Urothelium cell line (cell line): ENCODE measurements around the gene SH2B3.
"Not testable (repeated sequence)": the region's sequence is repeated elsewhere in the genome, so short reads cannot be mapped to it uniquely, and the experiment has no call there.

Source experiments
- DNase-seq: peaks from one replicate; pipeline ENCODE4 v3.0.0; 2011; ENCODE audit warnings: low spot score, mixed read lengths
- FAIRE-seq: peaks from 2 replicates; lab custom pipeline; 2011; peaks lifted over from hg19 to GRCh38; lab: Jason Lieb, UNC

SH2B3 gene

DNA sequence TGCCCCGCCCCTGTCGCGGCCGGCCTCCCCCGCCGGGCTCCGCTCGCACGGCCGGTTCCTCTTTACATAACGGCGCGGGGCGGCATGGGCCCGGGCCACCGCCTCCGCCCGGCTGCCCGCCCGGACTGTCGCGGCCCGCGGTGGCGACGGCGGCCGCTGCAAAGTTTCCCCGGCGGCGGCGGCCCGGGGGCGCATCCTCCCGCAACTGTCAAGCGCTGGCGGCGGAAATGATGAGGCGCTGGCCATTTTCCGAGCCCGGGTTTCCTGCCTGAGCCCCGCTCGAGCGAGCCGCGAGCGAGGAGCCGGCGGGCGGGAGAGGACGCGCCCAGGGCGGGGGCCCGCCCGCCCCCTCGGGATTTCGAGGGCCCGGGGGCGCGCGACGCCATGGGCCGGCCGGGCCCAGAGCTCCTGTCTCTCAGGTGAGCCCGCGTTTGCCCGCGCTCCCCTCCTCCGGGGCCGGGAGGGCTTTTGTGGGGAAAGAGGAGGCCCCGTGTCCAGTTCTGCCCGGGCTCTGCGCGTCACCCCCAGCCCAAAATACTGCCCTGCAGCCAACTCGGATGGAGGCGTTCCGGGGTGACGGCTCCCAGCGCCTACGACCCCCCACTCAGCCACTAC lies at the start of gene SH2B3:
Gene SH2B3, plus strand, starts transcription at position 65 of the 615 bp plus-strand sequence. CDS start 12,223 bp downstream, outside the sequence.
- FAIRE-seq: no peak
- no peak for DNase-seq

DNA sequence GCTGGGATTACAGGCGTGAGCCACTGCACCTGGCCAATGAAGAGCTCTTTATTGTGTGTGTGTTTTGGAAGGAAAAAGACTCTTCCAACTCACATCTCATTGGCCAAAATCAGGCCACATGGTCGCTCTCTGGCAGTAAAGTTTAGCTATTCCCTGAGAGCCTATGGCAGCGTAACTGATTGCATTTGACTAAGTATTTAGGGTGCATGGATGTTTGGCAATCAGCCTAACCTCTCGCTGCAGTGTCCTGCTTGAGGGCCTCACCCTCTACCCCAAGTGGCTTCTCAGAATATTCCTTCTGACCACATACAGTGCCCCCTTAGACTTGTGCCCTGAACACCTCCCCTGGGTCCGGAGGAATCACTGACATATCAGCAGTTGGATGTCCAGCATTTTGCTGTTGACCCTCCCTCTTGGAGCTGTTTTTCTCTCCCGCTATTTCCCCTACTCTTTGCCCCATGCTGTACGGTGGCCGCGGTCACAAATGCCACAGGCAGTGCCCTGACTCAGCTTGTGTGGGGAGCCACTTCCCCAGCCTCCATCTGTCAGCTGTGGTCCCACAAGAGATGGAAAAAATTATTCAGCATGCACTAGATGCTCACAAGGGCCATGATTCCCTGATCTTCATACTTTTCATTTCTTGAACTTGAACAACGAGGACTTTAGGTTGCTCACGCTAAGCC lies 46.4 kb upstream of the SH2B3 start:
- no peak for FAIRE-seq
- no peak for DNase-seq

DNA sequence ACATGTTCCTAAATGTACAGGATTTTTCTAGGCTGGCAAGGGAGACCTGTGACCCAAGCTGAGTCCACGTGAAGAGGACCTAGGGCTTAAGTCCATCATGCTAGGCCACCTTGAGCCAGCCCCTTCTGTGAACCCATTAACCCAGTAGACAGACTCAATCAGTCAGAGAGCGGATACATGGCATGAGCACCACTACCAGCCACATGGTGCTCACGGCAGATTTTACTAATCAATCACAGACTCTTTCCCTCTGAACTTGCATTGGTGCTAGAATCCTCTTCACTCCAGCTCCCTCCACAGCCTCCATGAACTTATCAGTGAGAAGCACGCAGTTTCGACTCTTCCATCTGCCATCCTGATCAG lies 45.8 kb upstream of the SH2B3 start:
- DNase-seq: no peak
- no peak for FAIRE-seq

GRCh38 chr12:111360325-111360930 lies 45.3 kb upstream of the SH2B3 start:
- DNase-seq (no peak), FAIRE-seq (no peak)

DNA sequence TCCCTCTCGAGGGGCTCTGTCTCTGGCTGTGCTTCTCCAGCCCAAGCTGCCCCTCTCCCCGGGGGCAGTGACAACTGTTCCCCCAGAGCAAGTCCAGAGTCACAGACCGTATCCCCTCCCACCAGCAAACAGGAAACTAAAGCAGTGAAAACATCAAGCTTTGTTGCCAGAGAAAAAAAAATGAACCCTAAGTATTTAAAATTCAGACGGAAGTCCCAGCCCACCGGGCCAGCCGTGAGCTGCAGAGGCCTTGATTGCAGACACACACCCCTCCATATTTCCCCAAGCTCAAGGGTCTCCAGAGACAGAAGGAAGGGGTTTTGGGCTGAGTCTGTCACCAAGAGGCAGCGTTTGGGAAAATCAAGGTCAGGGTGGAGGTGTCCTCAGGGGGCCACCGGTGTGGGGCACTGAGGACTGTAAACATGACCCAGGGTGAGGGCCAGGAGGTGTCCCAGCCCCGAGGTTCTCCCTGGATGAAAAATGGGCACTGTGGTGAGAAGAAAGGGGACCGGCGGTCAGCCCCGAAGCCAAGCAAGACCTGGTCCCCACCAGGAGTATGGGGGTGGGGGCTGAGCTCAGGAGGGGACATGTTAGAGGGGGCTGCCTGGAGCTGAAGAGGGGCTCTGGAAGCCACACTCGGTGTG lies 44.5 kb upstream of the SH2B3 start:
- FAIRE-seq (no peak), DNase-seq (no peak)

DNA sequence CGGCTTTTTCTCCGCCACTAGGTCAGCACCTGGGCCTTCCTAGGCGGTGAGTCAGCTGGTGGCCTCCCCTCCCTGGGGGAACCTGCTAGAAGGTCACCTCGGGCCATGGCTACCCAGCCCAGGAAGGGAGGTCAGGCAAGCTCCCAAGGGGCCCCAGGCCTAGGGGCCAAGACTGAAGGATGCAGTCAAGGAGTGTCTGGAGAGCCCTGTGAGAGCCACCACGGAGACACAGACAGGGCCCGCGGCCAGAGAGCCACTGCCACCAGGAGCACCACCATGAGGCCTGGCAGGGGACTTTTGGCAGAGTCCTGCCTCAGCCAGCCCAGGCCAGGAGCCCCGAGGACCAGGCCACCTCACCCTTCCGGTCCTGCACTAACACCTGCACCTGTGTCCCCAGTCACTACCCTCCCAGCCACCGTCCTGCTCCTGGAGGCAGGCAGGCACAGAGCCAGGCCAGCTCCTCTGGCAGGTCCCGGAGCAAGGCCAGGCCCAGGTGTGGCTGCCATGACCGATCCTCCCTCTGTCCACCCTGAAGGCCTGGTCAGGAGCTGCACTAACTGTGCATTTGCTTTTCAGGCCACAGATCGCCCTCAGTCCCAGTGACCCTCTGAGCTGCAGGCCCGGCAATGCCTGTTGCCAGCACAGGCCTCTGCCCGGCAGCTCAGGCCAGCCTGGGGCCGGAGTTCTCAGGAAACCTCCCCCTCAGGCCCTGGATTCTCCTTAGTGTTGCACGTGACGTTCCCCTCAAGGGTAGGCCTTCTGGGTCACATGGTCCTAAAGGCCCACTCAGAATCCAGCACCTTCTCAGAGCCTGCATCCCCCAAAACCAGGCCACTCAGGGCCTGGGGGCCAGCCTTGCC lies 43.8 kb upstream of the SH2B3 start:
- DNase-seq (peak; percentile 54), FAIRE-seq (no peak)

DNA sequence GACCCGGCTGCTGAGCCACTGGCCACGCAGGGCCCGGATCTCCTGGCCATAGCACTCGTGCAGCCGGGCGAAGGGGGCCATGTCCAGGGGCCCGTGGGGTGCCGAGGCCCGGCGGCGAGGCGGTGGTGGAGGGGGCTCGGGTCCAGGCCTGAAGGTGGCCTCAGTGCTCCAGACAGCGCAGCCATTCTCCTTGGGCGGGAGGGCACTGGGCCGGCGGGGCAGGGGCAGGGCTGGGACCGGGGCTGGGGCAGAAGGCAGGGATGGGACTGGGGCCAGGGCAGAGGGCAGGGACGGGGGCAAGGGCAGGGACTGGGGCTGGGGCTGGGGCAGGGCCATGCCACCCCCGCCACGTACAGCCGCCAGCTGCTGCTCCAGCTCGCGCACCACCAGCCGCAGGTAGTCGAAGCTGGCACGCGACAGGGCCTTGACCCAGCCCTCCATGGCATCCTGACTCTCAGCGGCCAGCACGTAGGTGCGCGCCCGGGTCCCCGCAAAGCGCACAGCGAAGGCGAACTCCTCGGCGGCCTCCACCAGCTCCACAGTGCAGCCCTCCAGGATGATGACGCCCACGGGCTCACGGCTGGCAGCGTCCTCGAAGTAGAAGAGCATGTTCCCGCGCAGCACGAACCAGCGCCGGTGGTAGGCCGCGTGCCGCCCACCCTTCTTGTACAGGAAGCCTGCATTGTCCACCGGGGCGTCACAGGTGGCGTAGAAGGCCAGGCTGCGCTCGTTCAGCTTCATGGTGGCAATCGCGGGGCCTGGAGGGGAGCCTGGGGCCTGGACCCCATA lies 42.8 kb upstream of the SH2B3 start:
- DNase-seq (no peak), FAIRE-seq (no peak)

GRCh38 chr12:111363578-111363977 lies 42.1 kb upstream of the SH2B3 start:
- DNase-seq: peak; percentile 44
- no peak for FAIRE-seq

DNA sequence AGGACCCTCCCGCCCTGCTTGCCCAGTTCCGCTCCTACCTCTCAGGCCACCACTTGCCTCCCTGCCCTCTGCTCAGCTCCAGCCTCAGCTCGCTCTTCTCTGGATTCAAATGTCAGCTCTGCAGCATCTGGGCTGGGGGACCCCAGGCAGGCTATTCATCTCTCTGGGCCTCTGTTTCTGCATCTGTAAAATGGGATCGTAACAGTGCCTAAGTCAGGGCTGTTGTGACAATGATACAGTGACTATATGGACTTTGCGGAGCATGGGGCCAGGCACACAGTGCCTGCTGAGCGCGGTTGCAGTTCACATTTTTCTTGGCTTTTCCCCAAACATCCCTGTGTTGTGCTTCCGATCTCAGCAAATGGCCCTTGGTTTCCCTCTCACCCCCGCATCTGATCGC lies 39.6 kb upstream of the SH2B3 start:
- no peak for FAIRE-seq
- DNase-seq: no peak

DNA sequence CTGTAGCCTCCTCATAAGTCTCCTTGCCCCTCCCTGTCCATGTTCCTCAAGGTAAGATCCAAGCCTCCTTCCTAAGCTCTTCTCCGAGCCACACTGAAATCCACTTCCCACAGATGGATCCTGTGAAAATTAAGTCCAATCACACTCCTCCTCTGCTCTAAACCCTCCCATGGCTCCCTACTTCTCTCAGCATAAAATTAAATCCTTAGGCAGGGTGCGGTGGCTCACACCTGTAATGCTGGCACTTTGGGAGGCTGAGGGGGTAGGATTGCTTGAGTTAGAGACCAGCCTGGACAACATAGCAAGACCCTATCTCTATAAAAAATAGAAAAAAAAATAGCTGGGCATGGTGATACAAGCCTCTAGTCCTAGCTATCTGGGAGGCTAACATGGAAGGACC lies 39.1 kb upstream of the SH2B3 start:
- FAIRE-seq: no peak

DNA sequence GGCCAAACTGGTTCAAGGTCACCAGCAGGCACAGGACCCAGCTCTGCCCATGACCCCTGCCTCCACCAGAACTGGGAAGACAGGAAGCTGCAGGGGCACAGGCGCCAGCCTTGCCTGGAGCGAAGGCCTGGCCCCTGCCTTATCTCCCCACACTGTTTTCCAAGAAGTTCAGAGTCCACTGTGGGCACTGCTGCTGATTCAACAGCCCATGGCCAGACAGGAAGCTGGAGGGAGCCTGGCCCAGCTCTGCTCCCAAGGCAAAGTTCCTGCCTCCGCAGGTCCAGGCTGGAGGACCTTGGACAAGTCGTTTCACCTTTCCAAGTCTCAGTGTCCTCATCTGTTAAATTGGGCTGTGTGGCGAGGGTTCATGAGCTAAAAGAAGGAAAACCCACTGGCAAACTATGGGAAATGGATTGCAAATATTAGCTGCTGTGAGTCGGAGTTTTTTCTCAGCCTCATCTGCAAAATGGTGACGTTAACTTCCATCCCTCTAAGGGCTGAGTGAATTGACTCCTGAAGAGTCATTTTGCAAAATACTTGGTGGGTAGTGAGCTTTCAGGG lies 38.0 kb upstream of the SH2B3 start:
- FAIRE-seq (no peak), DNase-seq (no peak)

More for the DNA sequence above, 39.1 kb upstream of the SH2B3 start:
- DNase-seq: no peak

- no peak for FAIRE-seq
- DNase-seq: no peak
Observed at GRCh38 chr12:111368291-111368787, 37.4 kb upstream of the SH2B3 start.

DNA sequence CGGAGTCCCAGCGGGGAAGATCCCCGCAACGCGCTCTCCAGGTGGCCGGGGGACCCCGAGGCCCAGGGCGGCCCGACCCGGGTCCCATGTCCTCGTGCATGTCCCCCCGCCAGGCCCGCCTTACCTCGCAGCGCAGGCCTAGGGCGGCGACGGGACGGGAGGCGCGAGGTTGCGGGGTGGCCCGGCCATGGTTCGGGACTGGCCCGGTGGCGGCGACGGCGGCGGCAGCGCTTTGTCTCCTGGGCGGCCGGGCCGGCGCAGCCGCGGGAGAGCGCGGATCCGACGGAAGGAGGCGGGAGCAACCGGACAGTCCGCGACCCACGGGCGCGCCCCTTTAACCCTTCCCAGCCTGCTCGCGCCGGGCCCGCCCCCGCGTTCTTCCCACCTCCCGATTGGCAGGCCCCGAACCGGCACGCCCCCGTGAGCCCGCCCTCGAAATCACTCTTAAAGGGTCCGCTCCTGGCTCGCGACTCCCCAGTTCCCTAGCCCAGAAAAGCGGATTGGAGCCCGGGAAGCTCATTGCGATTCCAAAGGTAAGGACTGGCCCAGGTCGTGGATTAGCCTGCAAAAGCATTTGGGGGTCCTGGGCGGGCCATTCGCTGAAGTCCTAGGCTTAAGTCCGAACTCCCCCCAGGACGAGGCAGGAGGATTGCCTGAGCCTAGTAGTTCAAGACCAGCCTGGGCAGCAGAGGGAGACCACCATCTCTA lies 36.8 kb upstream of the SH2B3 start, which contains the start of gene PHETA1:
Gene PHETA1, minus strand, starts transcription at position 308 of the 708 bp plus-strand sequence. CDS start 5,668 bp downstream, outside the sequence.
- peak; percentile 95 for DNase-seq
- FAIRE-seq: no peak

DNA sequence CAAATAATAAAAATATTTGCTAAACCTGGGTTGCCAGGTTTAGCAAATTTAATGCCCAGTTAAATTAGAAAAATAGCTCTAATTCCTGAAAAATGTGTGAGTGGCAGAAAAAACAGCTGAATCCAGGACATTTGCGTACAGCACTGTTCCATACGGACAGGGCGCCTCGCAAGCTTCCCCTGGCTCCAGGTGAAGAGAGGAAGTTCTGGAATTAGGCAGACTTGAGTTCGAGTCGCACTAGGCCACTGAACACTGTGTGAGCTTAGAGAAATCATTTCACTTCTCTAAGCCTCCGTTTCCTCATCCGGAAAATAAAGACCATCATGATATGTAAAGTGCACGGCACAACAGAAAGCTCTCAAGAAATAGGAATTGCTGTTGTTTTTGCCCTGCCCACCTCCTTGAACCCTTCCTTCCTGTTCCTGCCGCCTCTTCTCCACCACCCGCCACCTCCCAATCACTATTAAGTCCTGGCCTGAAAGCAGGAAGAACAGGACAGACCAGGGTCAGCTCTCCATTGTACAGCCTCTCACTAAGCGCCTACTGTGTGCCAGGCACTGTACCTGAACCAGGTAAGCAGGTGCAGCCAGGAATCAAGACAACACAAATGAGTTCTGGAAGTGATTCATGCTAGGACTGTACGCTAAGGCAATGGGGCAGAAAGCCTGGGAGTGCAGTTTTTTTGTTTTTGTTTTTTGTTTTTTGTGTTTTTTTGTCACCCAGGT lies 36.1 kb upstream of the SH2B3 start:
- no peak for FAIRE-seq
- DNase-seq: no peak

DNA sequence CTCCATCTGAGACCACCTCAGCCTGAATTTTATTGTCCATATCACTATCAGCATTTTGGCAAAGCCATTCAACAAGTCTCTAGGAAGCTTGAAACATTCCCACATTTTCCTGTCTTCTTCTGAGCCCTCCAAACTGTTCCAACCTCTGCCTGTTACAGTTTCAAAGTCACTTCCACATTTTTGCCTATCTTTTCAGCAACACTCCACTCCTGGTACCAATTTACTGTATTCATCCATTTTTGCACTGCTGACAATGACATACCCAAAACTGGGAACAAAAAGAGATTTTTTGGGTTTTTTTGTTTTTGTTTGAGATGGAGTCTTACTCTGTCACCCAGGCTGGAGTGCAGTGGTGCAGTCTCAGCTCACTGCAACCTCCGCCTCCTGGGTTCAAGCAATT lies 32.5 kb upstream of the SH2B3 start:
- not testable (repeated sequence) for DNase-seq, FAIRE-seq

DNA sequence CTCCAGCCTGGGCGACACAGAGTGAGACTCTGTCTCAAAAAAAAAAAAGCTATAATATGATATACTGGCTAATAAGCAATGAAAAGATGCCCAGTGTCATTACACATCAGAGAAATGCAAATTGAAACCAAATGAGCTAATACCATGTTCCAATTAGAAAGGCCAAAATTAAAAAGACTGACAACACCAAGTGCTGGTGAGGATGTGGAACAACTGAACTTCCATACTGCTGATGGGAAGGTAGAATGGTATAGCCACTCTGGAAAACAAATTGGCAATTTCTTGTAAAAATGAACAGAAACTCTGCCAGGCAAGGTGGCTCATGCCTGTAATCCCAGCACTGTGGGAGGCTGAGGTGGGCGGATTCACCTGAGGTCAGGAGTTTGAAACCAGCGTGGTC lies 28.3 kb upstream of the SH2B3 start:
- FAIRE-seq (no peak), DNase-seq (no peak)

DNA sequence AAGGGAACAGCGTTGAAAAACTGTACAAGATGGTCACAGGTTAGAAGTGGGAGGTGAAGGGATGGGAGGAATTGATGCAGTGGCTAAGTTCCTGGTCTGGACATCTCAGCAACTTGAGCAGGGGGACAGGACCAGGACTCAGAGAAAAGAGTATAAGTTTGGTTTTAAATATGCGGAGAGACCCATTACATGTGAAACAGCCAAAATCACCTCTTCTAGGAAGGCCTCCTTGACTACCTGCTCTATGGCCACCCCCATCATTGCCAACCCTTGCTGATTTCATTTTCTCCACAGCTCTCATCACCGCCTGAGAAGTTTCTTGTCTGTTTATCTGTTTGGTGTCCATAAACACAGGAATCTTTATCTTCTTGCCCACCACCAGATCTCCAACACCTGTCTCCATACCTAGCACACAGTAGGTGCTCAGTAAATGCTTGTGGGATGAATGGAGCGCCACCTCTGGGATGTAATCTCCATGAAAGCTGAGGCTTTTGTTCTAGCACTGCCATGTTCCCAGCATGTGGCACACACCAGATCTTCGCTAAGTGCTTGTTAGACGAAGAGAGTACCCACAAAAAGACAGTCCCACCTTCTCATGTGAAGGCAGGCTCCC lies 25.7 kb upstream of the SH2B3 start:
- DNase-seq (no peak), FAIRE-seq (no peak)

DNA sequence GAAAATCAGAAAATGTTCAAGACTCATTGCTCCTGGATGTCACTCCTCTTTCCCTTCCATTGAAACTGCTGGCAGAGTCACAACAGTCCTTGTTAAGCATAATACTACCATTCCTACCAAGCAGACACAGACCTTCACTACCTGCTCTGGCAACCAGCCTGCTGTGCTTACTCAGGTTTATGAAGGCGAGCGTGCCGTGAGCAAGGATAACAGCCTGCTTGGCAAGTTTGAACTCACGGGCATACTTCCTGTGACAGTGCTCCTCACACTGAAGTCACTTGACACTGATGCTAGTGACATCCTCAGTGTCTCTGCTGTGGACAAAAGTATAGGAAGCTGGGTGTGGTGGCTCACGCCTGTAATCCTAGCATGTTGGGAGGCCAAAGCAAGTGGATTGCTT lies 21.1 kb upstream of the SH2B3 start:
- DNase-seq (no peak), FAIRE-seq (no peak)
